GM21447 (cell line): ENCODE measurements around the gene CARHSP1.
"Not testable (repeated sequence)": the region's sequence is repeated elsewhere in the genome, so short reads cannot be mapped to it uniquely, and the experiment has no call there.

Source experiments
- ATAC-seq: cut with Tn5 transposase; IDR thresholded peaks from one replicate; pipeline ENCODE4 v1.9.1; 2021; ENCODE audit not compliant: unreplicated experiment

CARHSP1 gene

GRCh38 chr16:8858994-8859912, 9.6 kb downstream of the CARHSP1 start:
- ATAC-seq, result no peak

DNA sequence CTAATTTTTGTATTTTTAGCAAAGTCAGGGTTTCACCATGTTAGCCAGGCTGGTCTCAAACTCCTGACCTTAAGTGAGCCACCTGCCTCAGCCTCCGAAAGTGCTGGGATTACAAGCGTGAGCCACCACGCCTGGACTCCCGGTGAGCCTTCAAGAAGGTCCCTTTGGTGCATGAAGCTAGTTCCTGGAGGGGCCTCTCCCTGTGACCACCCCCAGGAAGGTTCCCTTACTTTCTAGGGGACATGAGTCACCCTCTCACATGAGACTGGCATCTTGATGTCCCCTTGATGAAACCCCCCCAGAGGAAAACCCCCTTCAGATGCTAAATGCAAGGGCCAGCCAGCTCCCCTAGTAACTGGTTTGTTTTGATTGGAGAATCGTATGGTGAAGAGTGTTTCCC, 12.8 kb downstream of the CARHSP1 start:
- no peak for ATAC-seq

GRCh38 chr16:8855051-8855786, 13.6 kb downstream of the CARHSP1 start:
- ATAC-seq, result no peak

DNA sequence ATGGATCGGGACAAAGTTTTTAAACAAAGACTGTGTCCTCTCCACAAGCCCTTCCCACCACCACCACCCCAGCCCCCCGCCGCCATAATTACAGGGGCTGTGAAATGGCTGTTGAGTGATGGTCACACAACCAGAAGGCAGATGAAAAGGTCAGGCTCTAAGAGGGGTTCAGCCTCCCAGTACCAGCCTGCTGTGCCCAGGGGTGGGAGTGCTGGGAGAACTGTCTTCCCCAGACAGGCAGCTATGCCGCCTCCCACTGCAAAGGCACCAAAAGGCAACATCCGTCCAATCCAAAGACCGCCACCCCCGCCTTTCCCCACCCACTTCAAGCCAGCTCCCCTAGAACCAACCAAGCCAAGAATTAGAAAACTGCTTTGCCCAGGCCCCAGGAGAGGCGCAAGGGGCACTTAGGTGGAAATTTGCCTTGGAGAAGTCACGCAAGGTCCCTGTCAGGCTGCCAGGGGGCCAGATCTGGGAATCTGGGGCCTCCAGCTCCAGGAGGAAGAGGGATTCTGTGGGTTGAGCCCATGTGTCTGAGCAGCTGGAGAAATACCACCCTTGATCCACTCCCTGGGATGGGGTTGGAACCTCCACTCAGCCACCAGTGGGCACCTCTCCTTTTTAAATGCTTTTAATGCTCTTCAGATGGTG, 14.4 kb downstream of the CARHSP1 start:
- no peak for ATAC-seq

DNA sequence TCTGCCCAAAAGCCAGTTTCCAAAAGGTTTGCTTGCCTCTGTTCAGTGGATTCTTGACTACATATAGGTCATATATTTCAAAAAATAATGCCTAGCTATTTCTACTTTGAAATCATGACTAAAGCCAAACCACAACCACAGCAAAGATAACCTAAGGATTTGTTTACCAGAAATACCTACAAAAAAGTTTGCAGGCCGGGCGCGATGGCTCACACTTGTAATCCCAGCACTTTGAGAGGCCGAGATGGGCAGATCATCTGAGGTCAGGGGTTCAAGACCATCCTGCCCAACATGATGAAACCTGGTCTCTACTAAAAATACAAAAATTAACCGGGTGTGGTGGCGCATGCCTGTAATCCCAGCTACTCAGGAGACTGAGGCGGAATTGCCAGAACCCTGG, 15.2 kb downstream of the CARHSP1 start:
- ATAC-seq, result no peak

- no peak for ATAC-seq
Observed at GRCh38 chr16:8853150-8853549, 15.7 kb downstream of the CARHSP1 start.

DNA sequence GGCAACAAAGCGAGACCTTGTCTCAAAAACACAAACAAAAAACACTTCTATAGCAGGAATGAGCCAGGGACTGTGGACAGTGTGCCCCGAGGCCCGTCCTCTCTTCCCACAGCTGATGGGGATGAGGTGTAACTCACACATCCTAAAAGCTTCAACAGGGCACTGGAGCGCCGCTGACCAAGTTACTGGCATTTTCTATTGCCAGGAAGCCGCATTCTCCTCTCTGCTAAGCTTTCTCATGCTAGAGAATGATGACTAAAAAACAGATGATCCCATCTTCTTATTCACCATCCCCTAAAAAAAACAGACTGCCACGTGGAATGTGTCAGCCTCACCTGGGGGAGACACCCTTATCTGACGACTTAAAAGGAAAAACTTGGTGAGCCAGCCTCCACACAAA, 16.3 kb downstream of the CARHSP1 start:
- ATAC-seq, result no peak

GRCh38 chr16:8851761-8852403, 16.9 kb downstream of the CARHSP1 start:
- no peak for ATAC-seq

GRCh38 chr16:8850279-8850885, 18.4 kb downstream of the CARHSP1 start:
- no peak for ATAC-seq

DNA sequence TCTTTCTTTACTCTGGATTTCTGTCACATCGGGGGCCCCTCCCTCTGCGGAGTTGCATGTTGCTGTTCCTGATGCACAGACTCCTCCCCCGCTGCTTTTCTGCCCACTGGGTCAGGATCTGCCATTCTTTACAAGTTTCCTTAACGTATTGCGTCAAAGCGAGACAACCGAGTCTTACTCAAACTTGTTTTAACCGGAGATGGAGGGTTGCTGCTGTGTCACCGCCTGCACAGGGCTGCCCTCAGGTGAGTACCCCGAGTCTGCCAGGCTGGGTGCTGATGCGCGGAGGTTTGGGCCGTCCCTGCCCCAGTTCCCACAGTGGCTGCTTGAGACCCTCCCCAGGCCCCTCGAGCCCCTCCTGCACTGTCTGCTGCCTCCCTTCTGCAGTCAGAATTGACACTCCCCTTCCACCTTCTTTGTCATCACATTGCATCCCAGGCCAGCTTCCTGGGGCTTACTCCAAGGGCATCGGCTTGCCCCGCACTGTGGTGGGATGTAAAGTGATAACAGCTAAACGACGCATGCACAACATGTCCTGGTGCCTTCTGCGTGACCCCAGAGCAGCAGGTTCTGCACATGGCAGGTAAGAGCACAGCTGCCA, 19.3 kb downstream of the CARHSP1 start:
- ATAC-seq, result no peak

GRCh38 chr16:8848939-8849391, 19.8 kb downstream of the CARHSP1 start:
- ATAC-seq, result no peak

DNA sequence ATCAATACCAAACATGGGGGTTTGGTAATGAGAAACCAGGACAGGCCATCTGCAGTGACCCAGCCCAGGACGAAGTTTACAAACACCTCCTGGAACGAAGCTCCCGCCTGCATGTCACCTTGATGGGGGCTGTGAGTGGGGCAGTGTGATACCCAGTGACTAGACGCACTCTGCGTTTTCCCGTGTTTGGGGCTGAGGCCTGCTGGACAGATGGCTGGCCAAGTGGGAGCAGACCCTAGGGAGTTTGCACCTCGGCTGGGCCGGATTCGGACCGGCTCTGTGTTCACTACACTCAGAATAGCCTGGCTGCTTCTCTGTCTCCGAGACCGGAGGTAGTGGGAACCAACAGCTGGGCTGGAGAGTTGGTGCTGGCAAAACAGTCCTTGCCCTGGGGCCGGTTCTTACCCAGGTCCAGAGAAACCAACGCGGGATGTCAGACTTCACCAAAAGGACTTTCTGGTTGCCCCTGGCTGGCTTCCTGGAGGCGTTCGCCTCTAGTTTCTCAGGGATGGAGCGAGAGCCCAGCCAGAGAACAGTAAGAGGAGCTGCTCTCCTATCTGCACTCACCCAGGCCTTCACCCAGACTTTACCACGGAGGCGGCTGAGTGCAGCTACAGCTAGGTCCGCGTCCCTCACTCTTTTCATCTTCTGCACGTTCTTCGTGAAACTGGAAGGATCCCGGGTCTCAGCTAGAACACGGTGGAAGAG, 20.4 kb downstream of the CARHSP1 start:
- ATAC-seq, result no peak

- no peak for ATAC-seq
Observed at GRCh38 chr16:8847623-8848022, 21.2 kb downstream of the CARHSP1 start.

DNA sequence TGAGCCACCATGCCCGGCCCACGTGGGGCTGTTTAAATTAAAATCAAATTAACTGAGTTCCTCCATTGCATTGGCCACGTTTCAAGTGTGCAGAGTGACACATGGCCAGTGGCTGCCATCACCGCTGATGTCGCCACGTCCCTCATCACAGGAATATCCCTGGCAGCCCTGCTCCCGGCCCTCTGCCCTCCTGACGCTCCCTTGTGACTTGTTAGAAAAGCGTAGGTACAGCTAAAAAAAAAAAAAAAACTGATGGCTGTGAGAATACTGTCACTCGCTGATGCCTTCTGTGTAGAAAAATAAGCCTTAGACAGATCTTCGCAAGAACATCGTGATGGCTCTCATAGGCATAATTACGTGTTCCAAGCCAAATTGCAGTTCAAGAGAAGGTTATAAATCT, 21.7 kb downstream of the CARHSP1 start:
- no peak for ATAC-seq

DNA sequence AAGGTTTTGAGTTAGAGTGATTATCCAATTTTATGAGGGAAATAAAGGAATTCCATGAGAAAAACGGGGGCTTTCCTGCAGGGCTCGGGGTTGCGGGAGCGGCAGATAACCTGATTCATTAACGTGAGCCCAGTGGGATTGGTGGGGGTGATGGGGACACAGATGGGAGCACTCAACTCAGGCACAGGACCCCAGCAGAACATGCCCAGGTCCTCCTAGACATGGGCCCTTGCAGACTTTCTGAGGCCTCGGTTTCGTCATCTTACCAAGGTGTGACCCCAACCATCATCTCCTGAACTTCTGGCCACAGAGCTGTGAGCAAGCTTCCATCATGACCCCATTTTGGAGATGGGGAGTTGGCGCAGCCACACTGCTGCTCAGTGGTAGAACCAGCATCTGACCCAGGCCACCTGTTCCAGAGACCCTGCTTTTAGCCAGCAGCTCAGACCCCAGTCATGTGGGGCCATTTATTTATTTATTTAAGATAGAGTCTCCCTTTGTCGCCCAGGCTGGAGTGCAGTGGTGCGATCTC, 22.3 kb downstream of the CARHSP1 start:
- no peak for ATAC-seq

GRCh38 chr16:8845699-8846298, 23.0 kb downstream of the CARHSP1 start:
- no peak for ATAC-seq

GRCh38 chr16:8843296-8843695, 25.5 kb downstream of the CARHSP1 start:
- ATAC-seq, result not testable (repeated sequence)

DNA sequence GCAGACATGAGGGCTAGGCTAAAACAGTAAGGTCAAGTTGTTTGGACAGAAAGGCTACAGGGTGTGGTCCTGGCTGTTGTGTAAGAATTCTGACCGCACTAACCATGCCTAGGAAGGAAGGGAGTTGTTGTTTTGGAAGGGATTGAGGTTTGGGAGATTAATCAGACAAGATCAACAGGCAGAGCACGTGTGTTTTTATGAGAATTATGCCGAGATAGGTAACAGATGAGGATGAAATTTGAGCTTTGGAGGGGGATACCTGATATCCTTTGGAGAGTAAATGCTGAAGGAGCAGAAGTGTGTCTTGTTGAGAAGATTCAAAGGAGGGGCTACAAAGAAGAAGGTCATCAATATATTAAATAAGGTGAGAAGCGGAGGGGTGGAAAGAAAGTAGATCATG, 26.8 kb downstream of the CARHSP1 start:
- not testable (repeated sequence) for ATAC-seq

DNA sequence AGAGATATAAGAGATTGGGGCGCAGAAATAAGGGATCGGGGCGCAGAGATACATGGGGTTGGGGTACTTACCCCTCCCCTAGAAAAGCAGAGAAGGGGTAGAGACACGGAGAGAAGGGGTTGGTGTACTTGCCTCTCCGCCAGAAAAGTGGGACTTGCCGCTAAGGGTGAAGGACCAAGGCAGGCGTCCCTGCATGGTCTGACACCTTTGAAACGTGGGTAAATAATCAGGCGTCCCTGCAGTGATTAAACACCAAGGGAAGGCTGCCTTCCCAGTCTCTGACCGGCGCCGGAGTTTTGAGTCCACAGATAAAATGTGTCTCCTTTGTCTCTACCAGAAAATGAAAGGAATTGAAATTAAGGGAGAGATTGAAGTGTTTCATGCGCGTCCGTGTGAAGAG, 31.2 kb downstream of the CARHSP1 start:
- ATAC-seq, result not testable (repeated sequence)
